Pancreas (tissue), 10 donors: ENCODE results near the gene ARSB. TPM values are rescaled to one million over a fixed set of nuclear protein-coding genes. Genes with fewer than 3 reads are reported as not detected.

Experiments
- ATAC-seq, 4 donors: fragments of 200-7000 bp; cut with Tn5 transposase; one replicate each; pipeline versions ENCODE4 v1.8.0 to v1.9.1; 2020; ENCODE audit warnings: mild to moderate bottlenecking in 4 of 4, moderate library complexity in 4 of 4
- DNase-seq, 6 donors: peaks; one replicate each; pipeline ENCODE4 v3.0.0-alpha.2; 2020
- FAIRE-seq: peaks from 2 replicates; lab custom pipeline; 2012; peaks lifted over from hg19 to GRCh38; lab: Jason Lieb, UNC
- H3K27ac ChIP-seq, 4 donors: fragments of 200-600 bp; sonication (generic); 1 replicate in 3 of 4; 2 replicates in 1 of 4; pipeline versions ENCODE4 v1.5.0 to v1.8.0; 2020
- H3K27me3 ChIP-seq, 4 donors: fragments of 200-600 bp; one replicate each; pipeline ENCODE4 v1.8.0; 2021
- H3K36me3 ChIP-seq, 3 donors: fragments of 200-600 bp; sonication (generic) in 1 of 3; one replicate each; pipeline versions ENCODE4 v1.5.0 to v1.8.0; 2020 to 2021
- H3K4me1 ChIP-seq, 3 donors: fragments of 200-600 bp; one replicate each; pipeline ENCODE4 v1.8.0; 2021
- H3K4me3 ChIP-seq, 4 donors: fragments of 200-600 bp; sonication (generic) in 2 of 4; one replicate each; pipeline versions ENCODE4 v1.5.0 to v1.8.0; 2020 to 2021
- H3K9me3 ChIP-seq, 4 donors: fragments of 200-600 bp; one replicate each; pipeline ENCODE4 v1.8.0; 2021
- CTCF ChIP-seq, 4 donors: fragments of 200-600 bp; sonication (generic) in 3 of 4; IDR thresholded peaks; one replicate each; pipeline versions ENCODE4 v1.5.0 to v1.8.0; 2021; ENCODE audit warnings: antibody characterized with exemption in 4 of 4
- WGBS, 2 donors: extraction: QIAGEN DNeasy Blood & Tissue Kit; methylation state at CpG; one replicate each; pipeline ENCODE4 v1.1.7; 2013; 5-methylcytosine and 5-hydroxymethylcytosine counted together
- intact Hi-C, 3 donors: fragments of 100-400 bp; cut with DNase I; formaldehyde crosslinking; loops; one replicate each; pipeline versions ENCODE4 v1.11.1 to v1.14.2; 2022
- polyA plus RNA-seq, 2 donors: library from polyadenylated mRNA; stranded (reverse); fragments of 200-250 nt; gene quantifications; one replicate each; pipeline ENCODE4 v1.2.3, GENCODE V29; 2013
- total RNA-seq, 6 donors: library from RNA; stranded (reverse); fragmentation: NEBNext Ultra II Directional in 4 of 6; extraction: Animal tissue kit (Norgen Biotek cat#: 25700) in 4 of 6; gene quantifications; one replicate each; pipeline versions ENCODE4 v1.2.1 to v1.2.4, GENCODE V29; 2021 to 2023
- donor health status: healthy with polysubstance abuse.
- donor health status: DM: no; HTN: no; CAD: no; lungs with moderate emphysema.
- donor health status: DM: no; HTN: no; CAD: no.
- donor health status: control.
- donor health status: control.
- donor health status: Bipolar disorder and iron deficiency.
- donor health status: DM: yes; HTN: yes; CAD: no.
- donor health status: DM: no; HTN: no; CAD: no.
- donor health status: DM: no; HTN: no; CAD: no.
- donor health status: DM: yes; HTN: yes; CAD: no.

ARSB gene
- total and polyA plus RNA-seq, 8 donors: 1.6 to 11.5 (median 5.8) TPM

- DNase-seq (no peak), FAIRE-seq (no peak), ATAC-seq (peak in 3 of 4 donors; percentile 41 to 52 (median 44))
- intact Hi-C loops: no loop called here
- no peaks in the 10 kb centered on the region for H3K9me3 ChIP-seq
- WGBS, 2 donors: 35 to 38% methylated on average over 6 of the region's 6 CpGs
- peaks cover 10 to 35% (median 14%) of the 10 kb centered on the region in 3 donors for H3K4me1 ChIP-seq
- H3K4me3 ChIP-seq: no peak overlapping the region
- peak overlapping the region in 1 of 4 donors; percentile 59 for H3K27ac ChIP-seq
- H3K36me3 ChIP-seq: no peaks in the 10 kb centered on the region
- no peak for TF ChIP-seq CTCF (IDR thresholded peaks at IDR 0.05)
- H3K27me3 ChIP-seq: no peaks in the 10 kb centered on the region
Observed at GRCh38 chr5:78925129-78925876, 59.8 kb downstream of the ARSB start.

- no peaks in the 10 kb centered on the region for H3K36me3 ChIP-seq
- 88 to 100% methylated on average over 1 of the region's 1 CpG for WGBS, 2 donors
- no peaks in the 10 kb centered on the region for H3K9me3 ChIP-seq
- DNase-seq: no peak
- no peak for TF ChIP-seq CTCF (IDR thresholded peaks at IDR 0.05)
- H3K4me1 ChIP-seq: peaks cover 10 to 35% (median 14%) of the 10 kb centered on the region in 3 donors
- no peak overlapping the region for H3K27ac ChIP-seq
- no peaks in the 10 kb centered on the region for H3K27me3 ChIP-seq
- FAIRE-seq: no peak
- intact Hi-C loops: no loop called here
- ATAC-seq: no peak
- H3K4me3 ChIP-seq: no peak overlapping the region
Observed at GRCh38 chr5:78923622-78923970, 61.5 kb downstream of the ARSB start.

GRCh38 chr5:78922879-78923621, 62.1 kb downstream of the ARSB start:
- DNase-seq: peak in 1 of 6 donors; percentile 50

GRCh38 chr5:78920604-78921003, 64.5 kb downstream of the ARSB start:
- WGBS, 2 donors: 73 to 81% methylated on average over 2 of the region's 2 CpGs
- DNase-seq (no peak), FAIRE-seq (no peak), ATAC-seq (peak in 3 of 4 donors; percentile 32 to 62 (median 33))
- Histone ChIP-seq H3K27ac (no peak overlapping the region), H3K4me3 (no peak overlapping the region), H3K36me3 (no peaks in the 10 kb centered on the region), H3K4me1 (peaks cover 18 to 36% (median 22%) of the 10 kb centered on the region in 3 donors), H3K27me3 (no peaks in the 10 kb centered on the region), H3K9me3 (no peaks in the 10 kb centered on the region)
- no peak for TF ChIP-seq CTCF (IDR thresholded peaks at IDR 0.05)
- intact Hi-C loops: no loop called here

More at GRCh38 chr5:78922879-78923621, 62.1 kb downstream of the ARSB start:
- no peak for TF ChIP-seq CTCF (IDR thresholded peaks at IDR 0.05)
- Histone ChIP-seq H3K4me1 (peaks cover 10 to 35% (median 14%) of the 10 kb centered on the region in 3 donors), H3K36me3 (no peaks in the 10 kb centered on the region), H3K27me3 (no peaks in the 10 kb centered on the region), H3K27ac (peak overlapping the region; percentile 10 to 60 (median 34)), H3K4me3 (no peak overlapping the region), H3K9me3 (no peaks in the 10 kb centered on the region)
- WGBS, 2 donors: 66 to 69% methylated on average over 8 of the region's 8 CpGs
- ATAC-seq (peak; percentile 70 to 84 (median 78)), FAIRE-seq (no peak)
- intact Hi-C loops: no loop called here
